HepG2 (cell line): Measurements from ENCODE around the gene ATXN7L2. TPM values are rescaled to one million over a fixed set of nuclear protein-coding genes. Genes with fewer than 3 reads are reported as not detected.
A peak's percentile ranks its signal among the peaks of the same experiment; 100 is the strongest.

Experiments
- CENPX ChIP-seq: sonication (generic); formaldehyde crosslinking; IDR thresholded peaks from 2 replicates; pipeline ENCODE4 v1.9.0; 2021; ENCODE audit warnings: mild to moderate bottlenecking, missing genetic modification reagents, moderate library complexity
- DMAP1 ChIP-seq: IDR thresholded peaks from 2 replicates; pipeline ENCODE4 v1.6.1; 2016
- JUN ChIP-seq: sonication (generic); formaldehyde crosslinking; IDR thresholded peaks from 2 replicates; pipeline ENCODE4 v1.4.0; 2020; ENCODE audit warnings: mild to moderate bottlenecking, missing genetic modification reagents
- MYC ChIP-seq: sonication (generic); formaldehyde crosslinking; IDR thresholded peaks from 2 replicates; pipeline ENCODE4 v1.9.0; 2021; ENCODE audit warnings: missing genetic modification reagents, borderline replicate concordance
- NR2C2 ChIP-seq: sonication (generic); formaldehyde crosslinking; IDR thresholded peaks from 2 replicates; pipeline ENCODE4 v1.4.0; 2020; ENCODE audit warnings: missing genetic modification reagents, mild to moderate bottlenecking, moderate library complexity, borderline replicate concordance
- NR2F1 ChIP-seq, 2 experiments: fragments of 450-650 bp in 1 of 2; formaldehyde crosslinking in 1 of 2; IDR thresholded peaks; 2 replicates each; pipeline versions ENCODE4 v1.5.0 to v1.6.1; 2016 to 2020; ENCODE audit warnings: mild to moderate bottlenecking in 1 of 2, missing compliant biosample characterization in 1 of 2, missing genetic modification reagents in 1 of 2, moderate library complexity in 1 of 2
- NR2F6 ChIP-seq, 2 experiments: IDR thresholded peaks; 2 replicates each; pipeline ENCODE4 v1.6.1; 2016; ENCODE audit warnings: antibody characterized with exemption in 1 of 2, mild to moderate bottlenecking in 1 of 2
- RARA ChIP-seq: IDR thresholded peaks from 2 replicates; pipeline ENCODE4 v1.6.1; 2016; ENCODE audit warnings: missing genetic modification reagents, missing compliant biosample characterization
- TEAD2 ChIP-seq: sonication (generic); formaldehyde crosslinking; IDR thresholded peaks from 2 replicates; pipeline ENCODE4 v1.9.0; 2021; ENCODE audit warnings: missing genetic modification reagents
- ZBTB7A ChIP-seq: sonication (generic); formaldehyde crosslinking; IDR thresholded peaks from 2 replicates; pipeline ENCODE4 v1.8.0; 2022; ENCODE audit warnings: mild to moderate bottlenecking, missing genetic modification reagents
- ZFP62 ChIP-seq: sonication (generic); formaldehyde crosslinking; IDR thresholded peaks from 2 replicates; pipeline ENCODE4 v1.4.0; 2020; ENCODE audit warnings: missing genetic modification reagents
- ZNF562 ChIP-seq: sonication (generic); formaldehyde crosslinking; IDR thresholded peaks from 2 replicates; pipeline ENCODE4 v1.8.0; 2022; ENCODE audit warnings: missing genetic modification reagents, borderline replicate concordance
- polyA plus RNA-seq, 8 experiments: library from polyadenylated mRNA; depleted of rRNA in 3 of 8; stranded (reverse) in 7 of 8; unstranded in 1 of 8; fragments of >200 nt; fragmentation: Illumina TruSeq in 4 of 8; extraction: Trizol in 4 of 8; gene quantifications; 2 replicates each; pipeline versions ENCODE4 v1.2.1 to v1.2.3, GENCODE V29; 2011 to 2016; ENCODE audit warnings: low read depth in 4 of 8, missing spikeins in 1 of 8, mixed read lengths in 1 of 8; ENCODE audit not compliant: insufficient read depth in 1 of 8
- total RNA-seq, 5 experiments: library from RNA; depleted of rRNA; stranded (reverse); fragments of >200 nt; fragmentation: Illumina TruSeq; extraction: Trizol; gene quantifications; 2 replicates each; pipeline ENCODE4 v1.2.3, GENCODE V29; 2016; ENCODE audit warnings: low read depth in 1 of 5
- TF ChIP-seq, protein P1 (sequence below): sonication (generic); formaldehyde crosslinking; IDR thresholded peaks from 2 replicates; pipeline ENCODE4 v1.4.0; 2020; ENCODE audit warnings: missing genetic modification reagents, borderline replicate concordance
- TF ChIP-seq, protein P2 (sequence below): sonication (generic); formaldehyde crosslinking; IDR thresholded peaks from 2 replicates; pipeline ENCODE4 v1.5.1; 2020; ENCODE audit warnings: mild to moderate bottlenecking, missing genetic modification reagents, borderline replicate concordance
- TF ChIP-seq, protein P3 (sequence below): sonication (generic); formaldehyde crosslinking; IDR thresholded peaks from 2 replicates; pipeline ENCODE4 v1.5.0; 2020; ENCODE audit warnings: missing genetic modification reagents, mild to moderate bottlenecking, borderline replicate concordance
- TF ChIP-seq, protein P4 (sequence below): sonication (generic); formaldehyde crosslinking; IDR thresholded peaks from 2 replicates; pipeline ENCODE4 v1.4.0; 2020; ENCODE audit warnings: missing genetic modification reagents; ENCODE audit errors: not compliant biosample characterization
- TF ChIP-seq, protein P5 (sequence below): IDR thresholded peaks from 2 replicates; pipeline ENCODE4 v1.6.1; 2016; ENCODE audit warnings: low read depth

ATXN7L2 gene
- total and polyA plus RNA-seq, 2 of the 13 experiments (the other 11 are each of a cell fraction or from before 2014, with no cell fraction given): 2.7 to 2.8 TPM

DNA sequence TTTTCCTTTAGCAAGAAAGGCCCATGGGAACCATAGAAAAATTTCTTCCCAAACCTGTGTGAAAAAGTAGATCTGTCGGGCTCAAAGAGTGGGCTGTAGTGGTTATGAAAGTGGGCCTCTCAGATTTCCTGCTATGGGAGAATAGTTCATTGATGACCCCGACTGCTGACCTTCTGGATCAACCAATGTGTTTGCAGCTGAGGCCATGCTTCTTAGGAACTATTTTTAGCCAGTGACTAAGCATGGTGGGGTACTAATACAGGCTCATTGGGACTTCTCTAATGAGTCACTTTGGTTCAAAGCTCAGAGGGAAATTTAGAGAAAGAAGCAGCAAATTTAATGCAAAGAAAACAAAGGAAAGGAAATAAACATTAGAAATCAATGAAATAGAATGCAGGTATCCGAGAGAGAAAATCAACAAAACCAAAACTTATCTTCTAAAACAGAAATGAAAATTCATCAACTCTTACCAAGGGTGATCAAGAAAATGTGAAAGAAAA, 44.9 kb upstream of the ATXN7L2 start (continued):
- TF ChIP-seq ZFP62 (no peak), NR2F6 (IDR thresholded peaks at IDR 0.05) (peak; percentile 71; the same call in 1 of the 2 replicates), NR2F6 (CRISPR knock-in tag; IDR thresholded peaks at IDR 0.05) (peak; percentile 37; the same call in 1 of the 2 replicates), JUN (0 out of 2 replicates have a peak, but pooled peaks have one; percentile 48), RARA (peak; percentile 79), ZBTB7A (no peak), MYC (CRISPR knock-in tag) (no peak), CENPX (CRISPR knock-in tag) (no peak), ZNF562 (CRISPR knock-in tag) (no peak), TEAD2 (CRISPR knock-in tag) (no peak), NR2C2 (CRISPR knock-in tag) (peak; percentile 43; the same call in 1 of the 2 replicates), NR2F1 (CRISPR knock-in tag; IDR thresholded peaks at IDR 0.05) (peak; percentile 43 to 72; a peak in 3 of 4 replicates), DMAP1 (CRISPR knock-in tag) (no peak)
- TF ChIP-seq, protein P1, sequence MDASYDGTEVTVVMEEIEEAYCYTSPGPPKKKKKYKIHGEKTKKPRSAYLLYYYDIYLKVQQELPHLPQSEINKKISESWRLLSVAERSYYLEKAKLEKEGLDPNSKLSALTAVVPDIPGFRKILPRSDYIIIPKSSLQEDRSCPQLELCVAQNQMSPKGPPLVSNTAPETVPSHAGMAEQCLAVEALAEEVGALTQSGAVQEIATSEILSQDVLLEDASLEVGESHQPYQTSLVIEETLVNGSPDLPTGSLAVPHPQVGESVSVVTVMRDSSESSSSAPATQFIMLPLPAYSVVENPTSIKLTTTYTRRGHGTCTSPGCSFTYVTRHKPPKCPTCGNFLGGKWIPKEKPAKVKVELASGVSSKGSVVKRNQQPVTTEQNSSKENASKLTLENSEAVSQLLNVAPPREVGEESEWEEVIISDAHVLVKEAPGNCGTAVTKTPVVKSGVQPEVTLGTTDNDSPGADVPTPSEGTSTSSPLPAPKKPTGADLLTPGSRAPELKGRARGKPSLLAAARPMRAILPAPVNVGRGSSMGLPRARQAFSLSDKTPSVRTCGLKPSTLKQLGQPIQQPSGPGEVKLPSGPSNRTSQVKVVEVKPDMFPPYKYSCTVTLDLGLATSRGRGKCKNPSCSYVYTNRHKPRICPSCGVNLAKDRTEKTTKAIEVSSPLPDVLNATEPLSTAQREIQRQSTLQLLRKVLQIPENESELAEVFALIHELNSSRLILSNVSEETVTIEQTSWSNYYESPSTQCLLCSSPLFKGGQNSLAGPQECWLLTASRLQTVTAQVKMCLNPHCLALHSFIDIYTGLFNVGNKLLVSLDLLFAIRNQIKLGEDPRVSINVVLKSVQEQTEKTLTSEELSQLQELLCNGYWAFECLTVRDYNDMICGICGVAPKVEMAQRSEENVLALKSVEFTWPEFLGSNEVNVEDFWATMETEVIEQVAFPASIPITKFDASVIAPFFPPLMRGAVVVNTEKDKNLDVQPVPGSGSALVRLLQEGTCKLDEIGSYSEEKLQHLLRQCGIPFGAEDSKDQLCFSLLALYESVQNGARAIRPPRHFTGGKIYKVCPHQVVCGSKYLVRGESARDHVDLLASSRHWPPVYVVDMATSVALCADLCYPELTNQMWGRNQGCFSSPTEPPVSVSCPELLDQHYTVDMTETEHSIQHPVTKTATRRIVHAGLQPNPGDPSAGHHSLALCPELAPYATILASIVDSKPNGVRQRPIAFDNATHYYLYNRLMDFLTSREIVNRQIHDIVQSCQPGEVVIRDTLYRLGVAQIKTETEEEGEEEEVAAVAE (CRISPR knock-in tag): 0 out of 2 replicates have a peak, but pooled peaks have one; percentile 70
- TF ChIP-seq, protein P2, sequence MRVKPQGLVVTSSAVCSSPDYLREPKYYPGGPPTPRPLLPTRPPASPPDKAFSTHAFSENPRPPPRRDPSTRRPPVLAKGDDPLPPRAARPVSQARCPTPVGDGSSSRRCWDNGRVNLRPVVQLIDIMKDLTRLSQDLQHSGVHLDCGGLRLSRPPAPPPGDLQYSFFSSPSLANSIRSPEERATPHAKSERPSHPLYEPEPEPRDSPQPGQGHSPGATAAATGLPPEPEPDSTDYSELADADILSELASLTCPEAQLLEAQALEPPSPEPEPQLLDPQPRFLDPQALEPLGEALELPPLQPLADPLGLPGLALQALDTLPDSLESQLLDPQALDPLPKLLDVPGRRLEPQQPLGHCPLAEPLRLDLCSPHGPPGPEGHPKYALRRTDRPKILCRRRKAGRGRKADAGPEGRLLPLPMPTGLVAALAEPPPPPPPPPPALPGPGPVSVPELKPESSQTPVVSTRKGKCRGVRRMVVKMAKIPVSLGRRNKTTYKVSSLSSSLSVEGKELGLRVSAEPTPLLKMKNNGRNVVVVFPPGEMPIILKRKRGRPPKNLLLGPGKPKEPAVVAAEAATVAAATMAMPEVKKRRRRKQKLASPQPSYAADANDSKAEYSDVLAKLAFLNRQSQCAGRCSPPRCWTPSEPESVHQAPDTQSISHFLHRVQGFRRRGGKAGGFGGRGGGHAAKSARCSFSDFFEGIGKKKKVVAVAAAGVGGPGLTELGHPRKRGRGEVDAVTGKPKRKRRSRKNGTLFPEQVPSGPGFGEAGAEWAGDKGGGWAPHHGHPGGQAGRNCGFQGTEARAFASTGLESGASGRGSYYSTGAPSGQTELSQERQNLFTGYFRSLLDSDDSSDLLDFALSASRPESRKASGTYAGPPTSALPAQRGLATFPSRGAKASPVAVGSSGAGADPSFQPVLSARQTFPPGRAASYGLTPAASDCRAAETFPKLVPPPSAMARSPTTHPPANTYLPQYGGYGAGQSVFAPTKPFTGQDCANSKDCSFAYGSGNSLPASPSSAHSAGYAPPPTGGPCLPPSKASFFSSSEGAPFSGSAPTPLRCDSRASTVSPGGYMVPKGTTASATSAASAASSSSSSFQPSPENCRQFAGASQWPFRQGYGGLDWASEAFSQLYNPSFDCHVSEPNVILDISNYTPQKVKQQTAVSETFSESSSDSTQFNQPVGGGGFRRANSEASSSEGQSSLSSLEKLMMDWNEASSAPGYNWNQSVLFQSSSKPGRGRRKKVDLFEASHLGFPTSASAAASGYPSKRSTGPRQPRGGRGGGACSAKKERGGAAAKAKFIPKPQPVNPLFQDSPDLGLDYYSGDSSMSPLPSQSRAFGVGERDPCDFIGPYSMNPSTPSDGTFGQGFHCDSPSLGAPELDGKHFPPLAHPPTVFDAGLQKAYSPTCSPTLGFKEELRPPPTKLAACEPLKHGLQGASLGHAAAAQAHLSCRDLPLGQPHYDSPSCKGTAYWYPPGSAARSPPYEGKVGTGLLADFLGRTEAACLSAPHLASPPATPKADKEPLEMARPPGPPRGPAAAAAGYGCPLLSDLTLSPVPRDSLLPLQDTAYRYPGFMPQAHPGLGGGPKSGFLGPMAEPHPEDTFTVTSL (CRISPR knock-in tag): peak; percentile 66; the same call in 1 of the 2 replicates
- TF ChIP-seq, protein P3, sequence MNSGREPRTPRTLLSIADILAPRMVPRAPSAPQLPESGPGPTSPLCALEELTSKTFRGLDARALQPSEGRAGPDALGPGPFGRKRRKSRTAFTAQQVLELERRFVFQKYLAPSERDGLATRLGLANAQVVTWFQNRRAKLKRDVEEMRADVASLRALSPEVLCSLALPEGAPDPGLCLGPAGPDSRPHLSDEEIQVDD: no peak
- TF ChIP-seq, protein P4, sequence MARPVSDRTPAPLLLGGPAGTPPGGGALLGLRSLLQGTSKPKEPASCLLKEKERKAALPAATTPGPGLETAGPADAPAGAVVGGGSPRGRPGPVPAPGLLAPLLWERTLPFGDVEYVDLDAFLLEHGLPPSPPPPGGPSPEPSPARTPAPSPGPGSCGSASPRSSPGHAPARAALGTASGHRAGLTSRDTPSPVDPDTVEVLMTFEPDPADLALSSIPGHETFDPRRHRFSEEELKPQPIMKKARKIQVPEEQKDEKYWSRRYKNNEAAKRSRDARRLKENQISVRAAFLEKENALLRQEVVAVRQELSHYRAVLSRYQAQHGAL (CRISPR knock-in tag): no peak
- TF ChIP-seq, protein P5, sequence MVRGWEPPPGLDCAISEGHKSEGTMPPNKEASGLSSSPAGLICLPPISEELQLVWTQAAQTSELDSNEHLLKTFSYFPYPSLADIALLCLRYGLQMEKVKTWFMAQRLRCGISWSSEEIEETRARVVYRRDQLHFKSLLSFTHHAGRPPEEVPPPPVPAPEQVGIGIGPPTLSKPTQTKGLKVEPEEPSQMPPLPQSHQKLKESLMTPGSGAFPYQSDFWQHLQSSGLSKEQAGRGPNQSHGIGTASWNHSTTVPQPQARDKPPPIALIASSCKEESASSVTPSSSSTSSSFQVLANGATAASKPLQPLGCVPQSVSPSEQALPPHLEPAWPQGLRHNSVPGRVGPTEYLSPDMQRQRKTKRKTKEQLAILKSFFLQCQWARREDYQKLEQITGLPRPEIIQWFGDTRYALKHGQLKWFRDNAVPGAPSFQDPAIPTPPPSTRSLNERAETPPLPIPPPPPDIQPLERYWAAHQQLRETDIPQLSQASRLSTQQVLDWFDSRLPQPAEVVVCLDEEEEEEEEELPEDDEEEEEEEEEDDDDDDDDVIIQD: no peak
